GM12878 (cell line): Measurements from ENCODE around the gene KRT82. TPM values are rescaled to one million over a fixed set of nuclear protein-coding genes. Genes with fewer than 3 reads are reported as not detected.

ENCODE experiments used
- ATAC-seq: fragments of 200-7000 bp; cut with Tn5 transposase; 3 replicates; pipeline ENCODE4 v1.9.1; 2020; ENCODE audit warnings: mild to moderate bottlenecking, moderate library complexity
- BruUV-seq: library from RNA; stranded (reverse); fragments of 400-500 nt; replicated peaks from 2 replicates; lab custom pipeline; 2021; lab: Mats Ljungman, UMichigan
- CTCF ChIA-PET: fragments of 300-600 bp; sonication (Branson Sonifier 250); formaldehyde crosslinking; extraction: SDS; loops from one replicate; lab custom pipeline; 2021; ENCODE audit warnings: inconsistent platforms; lab: Yijun Ruan, JAX
- POLR2A ChIA-PET: fragments of 350-600 bp; formaldehyde crosslinking; extraction: SDS; loops from one replicate; lab custom pipeline; 2021; ENCODE audit warnings: inconsistent platforms; lab: Charles Lee
- RAD21 ChIA-PET: fragments of 300-600 bp; sonication (Branson Sonifier 250); formaldehyde crosslinking; loops from one replicate; lab custom pipeline; 2023; ENCODE audit warnings: antibody characterized with exemption; ENCODE audit not compliant: unreplicated experiment; lab: Charles Lee
- SMC1A ChIA-PET: fragments of 300-600 bp; sonication (Branson Sonifier 250); formaldehyde crosslinking; loops from one replicate; lab custom pipeline; 2023; ENCODE audit not compliant: unreplicated experiment, uncharacterized antibody; lab: Charles Lee
- DNase-seq: peaks from one replicate; pipeline ENCODE4 v3.0.0-alpha.2; 2011; ENCODE audit warnings: low read depth, low spot score
- FAIRE-seq: peaks from 3 replicates; lab custom pipeline; 2011; peaks lifted over from hg19 to GRCh38; lab: Jason Lieb, UNC
- H2AFZ ChIP-seq: 2 replicates; pipeline ENCODE4 v1.6.0; 2011; ENCODE audit warnings: low read depth, low read length, control low read depth; ENCODE audit not compliant: control insufficient read depth
- H3K27ac ChIP-seq: 2 replicates; pipeline ENCODE4 v1.5.1; 2011; ENCODE audit warnings: control low read depth; ENCODE audit not compliant: control insufficient read depth, insufficient read depth
- H3K27me3 ChIP-seq, 2 experiments: replicated peaks in 1 of 2; 2 replicates each; pipeline versions ENCODE4 v1.6.0 to v1.6.1; 2011; ENCODE audit warnings: low read length in 1 of 2; ENCODE audit not compliant: control insufficient read depth in 2 of 2, insufficient read depth in 2 of 2
- H3K36me3 ChIP-seq, 2 experiments: 2 replicates each; pipeline ENCODE4 v1.5.1; 2011; ENCODE audit warnings: low read length in 1 of 2; ENCODE audit not compliant: control insufficient read depth in 2 of 2, insufficient read depth in 2 of 2
- H3K4me1 ChIP-seq: 2 replicates; pipeline ENCODE4 v1.6.1; 2011; ENCODE audit warnings: mild to moderate bottlenecking, low read length, moderate library complexity, mixed read lengths; ENCODE audit not compliant: control insufficient read depth, insufficient read depth
- H3K4me2 ChIP-seq: 2 replicates; pipeline ENCODE4 v1.6.0; 2011; ENCODE audit warnings: control low read depth; ENCODE audit not compliant: control insufficient read depth, insufficient read depth
- H3K4me3 ChIP-seq: fragments of 200-600 bp; sonication (generic); 2 replicates; pipeline ENCODE4 v1.5.1; 2016
- H3K79me2 ChIP-seq: 2 replicates; pipeline ENCODE4 v1.6.0; 2011; ENCODE audit warnings: low read length; ENCODE audit not compliant: control insufficient read depth, insufficient read depth
- H3K9ac ChIP-seq: 2 replicates; pipeline ENCODE4 v1.8.0; 2011; ENCODE audit warnings: low read length, control low read depth, mixed read lengths; ENCODE audit not compliant: control insufficient read depth, insufficient read depth
- H3K9me3 ChIP-seq: replicated peaks from 3 replicates; pipeline ENCODE4 v1.5.1; 2011; ENCODE audit warnings: mild to moderate bottlenecking, low read length; ENCODE audit not compliant: control insufficient read depth, insufficient read depth
- H4K20me1 ChIP-seq: 2 replicates; pipeline ENCODE4 v1.6.0; 2011; ENCODE audit not compliant: control insufficient read depth, insufficient read depth
- IKZF2 ChIP-seq, 2 experiments: fragments of 450-650 bp; IDR thresholded peaks; 2 replicates each; pipeline ENCODE4 v1.6.1; 2017; ENCODE audit warnings: mild to moderate bottlenecking in 2 of 2, moderate library complexity in 2 of 2
- KAT2A ChIP-seq: conservative IDR thresholded peaks from 2 replicates; pipeline ENCODE4 v1.6.1; 2011; ENCODE audit warnings: low read depth, low read length; ENCODE audit not compliant: control insufficient read depth
- MEF2A ChIP-seq: IDR thresholded peaks from 2 replicates; pipeline ENCODE4 v1.6.1; 2011; ENCODE audit warnings: low read depth, mild to moderate bottlenecking, low read length, moderate library complexity; ENCODE audit not compliant: insufficient read depth
- MXI1 ChIP-seq: fragments of 150-350 bp; IDR thresholded peaks from 2 replicates; pipeline ENCODE4 v1.6.1; 2011; ENCODE audit warnings: low read depth, mild to moderate bottlenecking, inconsistent platforms, low read length, improper control_type of control experiment
- NR2C1 ChIP-seq: fragments of 450-650 bp; IDR thresholded peaks from 2 replicates; pipeline ENCODE4 v1.6.1; 2017; ENCODE audit warnings: antibody characterized with exemption, mild to moderate bottlenecking, moderate library complexity
- POLR2AphosphoS5 ChIP-seq: IDR thresholded peaks from 2 replicates; pipeline ENCODE4 v1.6.1; 2011; ENCODE audit warnings: mild to moderate bottlenecking, low read length, inconsistent platforms
- RB1 ChIP-seq: fragments of 450-650 bp; formaldehyde crosslinking; IDR thresholded peaks from 2 replicates; pipeline ENCODE4 v1.6.1; 2017; ENCODE audit warnings: mild to moderate bottlenecking, borderline replicate concordance
- SIX5 ChIP-seq: IDR thresholded peaks from 2 replicates; pipeline ENCODE4 v1.6.1; 2011; ENCODE audit warnings: mild to moderate bottlenecking, low read depth, low read length, moderate library complexity; ENCODE audit not compliant: severe bottlenecking
- SRF ChIP-seq, 2 experiments: IDR thresholded peaks; 2 replicates each; pipeline ENCODE4 v1.6.1; 2011; ENCODE audit warnings: low read depth in 2 of 2, low read length in 2 of 2, mild to moderate bottlenecking in 1 of 2, moderate library complexity in 1 of 2
- TAF1 ChIP-seq: IDR thresholded peaks from 2 replicates; pipeline ENCODE4 v1.6.1; 2011; ENCODE audit warnings: mild to moderate bottlenecking, low read depth, low read length, borderline replicate concordance
- ZNF274 ChIP-seq: IDR thresholded peaks from one replicate; pipeline ENCODE4 v1.8.0; 2011; ENCODE audit not compliant: insufficient read length, insufficient read depth
- ZZZ3 ChIP-seq: IDR thresholded peaks from 2 replicates; pipeline ENCODE4 v1.6.1; 2011; ENCODE audit warnings: low read depth; ENCODE audit not compliant: control insufficient read depth, insufficient read length
- WGBS: methylation state at CpG from one replicate; pipeline ENCODE4 v1.1.6; 2016; ENCODE audit warnings: low lambda C conversion rate; ENCODE audit not compliant: insufficient replicate concordance, insufficient coverage; ENCODE audit errors: missing lambda C conversion rate; 5-methylcytosine and 5-hydroxymethylcytosine counted together
- in situ Hi-C: fragments of 300-500 bp; cut with MboI; formaldehyde crosslinking; loops from 9 replicates; pipeline ENCODE4 v1.14.3; 2018; ENCODE audit warnings: mixed read lengths
- intact Hi-C: fragments of 100-400 bp; cut with micrococcal nuclease; formaldehyde crosslinking; loops from one replicate; pipeline ENCODE4 v1.14.2; 2022; ENCODE audit not compliant: unreplicated experiment
- polyA plus RNA-seq, 11 experiments: library from polyadenylated mRNA; depleted of rRNA in 4 of 11; unstranded in 6 of 11; stranded (reverse) in 5 of 11; fragments of >200 nt; fragmentation: Nextera tagmentation in 4 of 11; fragmentation: Illumina TruSeq in 1 of 11; extraction: Ambion mirVana in 4 of 11; extraction: Trizol in 1 of 11; gene quantifications; 1 replicate in 1 of 11; 2 replicates in 10 of 11; pipeline versions ENCODE4 v1.2.1 to v1.2.3, GENCODE V29; 2011 to 2016; ENCODE audit warnings: inconsistent platforms in 2 of 11, missing spikeins in 2 of 11, low read depth in 1 of 11
- total RNA-seq, 4 experiments: library from RNA; depleted of rRNA in 3 of 4; stranded (reverse); fragments of >200 nt in 3 of 4; fragmentation: Illumina TruSeq in 1 of 4; extraction: Trizol in 1 of 4; gene quantifications; 2 replicates each; pipeline versions ENCODE4 v1.2.1 to v1.2.3, GENCODE V29; 2013 to 2021
- TF ChIP-seq, protein P1 (sequence below): IDR thresholded peaks from 2 replicates; pipeline ENCODE4 v1.6.1; 2011; ENCODE audit warnings: low read depth, mild to moderate bottlenecking, low read length, moderate library complexity, borderline replicate concordance; ENCODE audit errors: extremely low read depth
- TF ChIP-seq, protein P2 (sequence below), 3 experiments: IDR thresholded peaks in 2 of 3; conservative IDR thresholded peaks in 1 of 3; 2 replicates each; pipeline ENCODE4 v1.5.1; 2011; ENCODE audit warnings: low read depth in 3 of 3, low read length in 3 of 3, mild to moderate bottlenecking in 3 of 3, control low read depth in 2 of 3, moderate library complexity in 2 of 3, inconsistent platforms in 1 of 3, mixed read lengths in 1 of 3; ENCODE audit not compliant: control insufficient read depth in 2 of 3, insufficient read depth in 1 of 3; ENCODE audit errors: extremely low read depth in 1 of 3

The KRT82 gene
- total and polyA plus RNA-seq, 10 of the 15 experiments (the other 5 are each of a cell fraction or from before 2014, with no cell fraction given): not detected

DNA sequence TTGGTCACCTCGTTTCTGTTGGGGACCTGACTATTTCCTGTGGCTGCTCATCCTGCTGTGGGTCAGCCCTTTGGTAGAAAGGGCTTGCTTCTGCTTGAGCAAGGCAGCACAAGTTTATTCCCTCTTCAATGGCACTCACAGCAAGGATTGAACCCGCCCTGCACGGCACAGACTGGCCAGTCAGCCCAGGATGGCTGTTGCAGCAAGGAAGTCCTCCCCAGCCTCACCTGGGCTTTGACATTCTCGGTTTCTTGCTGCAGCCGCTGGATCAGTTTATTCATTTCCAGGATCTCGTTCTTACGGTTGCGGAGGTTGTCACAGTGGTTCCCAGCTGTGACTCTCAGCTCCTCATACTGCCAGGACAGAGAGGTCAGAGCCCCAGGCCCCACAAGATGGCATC is 9.5 kb downstream of the KRT82 start:
- ChIA-PET RAD21 (no interaction called here), POLR2A (no interaction called here), CTCF (interaction anchor here (1.4 kb wide), 1 partner anchor 484 kb away, joined by 8 read pairs; no protein-coding TSS in a partner anchor), SMC1A (no interaction called here)
- H3K9me3 ChIP-seq: no peaks in the 10 kb centered on the region
- intact Hi-C loops: no loop called here
- FAIRE-seq (no peak), ATAC-seq (no peak), DNase-seq (no peak)
- no peaks in the 10 kb centered on the region for H4K20me1 ChIP-seq
- H3K9ac ChIP-seq: no peak overlapping the region
- no peak overlapping the region for H3K4me3 ChIP-seq
- H3K4me1 ChIP-seq: no peaks in the 10 kb centered on the region; the same call in 1 of the 2 replicates
- no peaks in the 10 kb centered on the region for H3K79me2 ChIP-seq
- 48% methylated on average over 8 of the region's 8 CpGs for WGBS
- no peak for TF ChIP-seq SRF (IDR thresholded peaks at IDR 0.05; ENCODE audit: low read depth in 2 of 2, low read length in 2 of 2)
- no peak for TF ChIP-seq NR2C1
- no peak for TF ChIP-seq ZNF274
- TF ChIP-seq KAT2A: no peak
- TF ChIP-seq, protein P1, sequence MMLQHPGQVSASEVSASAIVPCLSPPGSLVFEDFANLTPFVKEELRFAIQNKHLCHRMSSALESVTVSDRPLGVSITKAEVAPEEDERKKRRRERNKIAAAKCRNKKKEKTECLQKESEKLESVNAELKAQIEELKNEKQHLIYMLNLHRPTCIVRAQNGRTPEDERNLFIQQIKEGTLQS: no peak
- TF ChIP-seq ZZZ3: no peak
- no peak for TF ChIP-seq SIX5
- TF ChIP-seq MXI1: no peak
- no peak for TF ChIP-seq TAF1
- no peak for TF ChIP-seq MEF2A
- TF ChIP-seq IKZF2 (IDR thresholded peaks at IDR 0.05): no peak
- TF ChIP-seq, protein P2, sequence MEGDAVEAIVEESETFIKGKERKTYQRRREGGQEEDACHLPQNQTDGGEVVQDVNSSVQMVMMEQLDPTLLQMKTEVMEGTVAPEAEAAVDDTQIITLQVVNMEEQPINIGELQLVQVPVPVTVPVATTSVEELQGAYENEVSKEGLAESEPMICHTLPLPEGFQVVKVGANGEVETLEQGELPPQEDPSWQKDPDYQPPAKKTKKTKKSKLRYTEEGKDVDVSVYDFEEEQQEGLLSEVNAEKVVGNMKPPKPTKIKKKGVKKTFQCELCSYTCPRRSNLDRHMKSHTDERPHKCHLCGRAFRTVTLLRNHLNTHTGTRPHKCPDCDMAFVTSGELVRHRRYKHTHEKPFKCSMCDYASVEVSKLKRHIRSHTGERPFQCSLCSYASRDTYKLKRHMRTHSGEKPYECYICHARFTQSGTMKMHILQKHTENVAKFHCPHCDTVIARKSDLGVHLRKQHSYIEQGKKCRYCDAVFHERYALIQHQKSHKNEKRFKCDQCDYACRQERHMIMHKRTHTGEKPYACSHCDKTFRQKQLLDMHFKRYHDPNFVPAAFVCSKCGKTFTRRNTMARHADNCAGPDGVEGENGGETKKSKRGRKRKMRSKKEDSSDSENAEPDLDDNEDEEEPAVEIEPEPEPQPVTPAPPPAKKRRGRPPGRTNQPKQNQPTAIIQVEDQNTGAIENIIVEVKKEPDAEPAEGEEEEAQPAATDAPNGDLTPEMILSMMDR (IDR thresholded peaks at IDR 0.05 in 2 of 3, conservative IDR thresholded peaks at IDR 0.05 in 1 of 3; ENCODE audit: control insufficient read depth in 2 of 3, extremely low read depth in 1 of 3, insufficient read depth in 1 of 3, low read depth in 3 of 3, low read length in 3 of 3): no peak
- no peak for TF ChIP-seq POLR2AphosphoS5
- no peak for TF ChIP-seq RB1
- H3K27ac ChIP-seq: no peak overlapping the region
- H3K36me3 ChIP-seq: no peaks in the 10 kb centered on the region
- H3K27me3 ChIP-seq: peaks cover 0 to 3% of the 10 kb centered on the region in 2 experiments; a peak in 2 of 4 replicates
- no peak overlapping the region for H2AFZ ChIP-seq
- in situ Hi-C loops: loop anchor here (25.0 kb wide), 1 partner anchor 591 kb away; no protein-coding TSS in a partner anchor
- BruUV-seq: no TSS peak
- H3K4me2 ChIP-seq: no peak overlapping the region
